Lower lobe of right lung (tissue), 2 donors: ENCODE data around the gene VSTM4. TPM values are rescaled to one million over a fixed set of nuclear protein-coding genes. Genes with fewer than 3 reads are reported as not detected.

Experiments used
- ATAC-seq, 2 donors: fragments of 200-7000 bp; cut with Tn5 transposase; one replicate each; pipeline ENCODE4 v1.9.1; 2020 to 2022; ENCODE audit warnings: mild to moderate bottlenecking in 2 of 2, moderate library complexity in 2 of 2
- DNase-seq: peaks from one replicate; pipeline ENCODE4 v3.0.0-alpha.2; 2020
- H3K27ac ChIP-seq: fragments of 200-600 bp; one replicate; pipeline ENCODE4 v1.8.0; 2022
- H3K27me3 ChIP-seq: fragments of 200-600 bp; one replicate; pipeline ENCODE4 v1.8.0; 2022; ENCODE audit warnings: low read depth
- H3K36me3 ChIP-seq: fragments of 200-600 bp; one replicate; pipeline ENCODE4 v1.8.0; 2022; ENCODE audit warnings: mild to moderate bottlenecking
- H3K4me1 ChIP-seq: fragments of 200-600 bp; one replicate; pipeline ENCODE4 v1.8.0; 2022
- H3K4me3 ChIP-seq: fragments of 200-600 bp; one replicate; pipeline ENCODE4 v1.8.0; 2022; ENCODE audit warnings: mild to moderate bottlenecking
- H3K9me3 ChIP-seq: fragments of 200-600 bp; one replicate; pipeline ENCODE4 v1.8.0; 2022
- CTCF ChIP-seq: fragments of 200-600 bp; IDR thresholded peaks from one replicate; pipeline ENCODE4 v1.8.0; 2022; ENCODE audit warnings: antibody characterized with exemption, mild to moderate bottlenecking
- intact Hi-C: fragments of 100-400 bp; cut with DNase I; formaldehyde crosslinking; loops from one replicate; pipeline ENCODE4 v1.11.0; 2022
- total RNA-seq: library from RNA; stranded (reverse); fragmentation: NEBNext Ultra II Directional; extraction: Animal tissue kit (Norgen Biotek cat#: 25700); gene quantifications from one replicate; pipeline ENCODE4 v1.2.1, GENCODE V29; 2021
- donor health status: DM: no; HTN: yes; CAD: no; lungs with severe emphysema.

The VSTM4 gene
- total RNA-seq, 1 donor from 2014 or later = 18.7 TPM

- Histone ChIP-seq H3K36me3 (no peaks in the 10 kb centered on the region), H3K4me1 (no peaks in the 10 kb centered on the region), H3K9me3 (no peaks in the 10 kb centered on the region), H3K4me3 (no peak overlapping the region), H3K27ac (no peak overlapping the region), H3K27me3 (no peaks in the 10 kb centered on the region)
- TF ChIP-seq CTCF = no peak
- DNase-seq (no peak), ATAC-seq (no peak)
- intact Hi-C loops = no loop called here
Measured at GRCh38 chr10:49039409-49039808, 75.9 kb downstream of the VSTM4 start.

DNA sequence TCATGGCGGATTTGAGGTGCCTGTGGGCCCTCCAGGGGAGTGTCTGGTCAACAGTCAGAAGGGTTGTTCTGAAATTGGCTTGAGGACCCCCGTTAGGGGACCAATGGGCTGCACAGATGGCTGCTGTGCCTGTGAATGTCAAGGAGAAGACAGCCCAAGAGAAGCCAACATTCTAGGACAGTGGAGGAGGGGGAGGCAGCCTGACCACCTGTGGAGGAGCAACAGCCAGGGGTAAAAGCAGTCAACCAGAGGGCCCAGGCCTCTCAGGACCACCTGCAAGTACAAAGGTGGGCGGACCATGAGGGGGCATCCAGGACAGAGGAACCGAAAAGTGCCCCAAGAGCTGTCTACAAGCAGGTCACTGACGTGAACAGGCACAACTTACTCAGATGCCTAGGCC lies 76.6 kb downstream of the VSTM4 start:
- Histone ChIP-seq H3K27ac (no peak overlapping the region), H3K9me3 (no peaks in the 10 kb centered on the region), H3K27me3 (no peaks in the 10 kb centered on the region), H3K4me3 (no peak overlapping the region), H3K36me3 (no peaks in the 10 kb centered on the region), H3K4me1 (no peaks in the 10 kb centered on the region)
- intact Hi-C loops = no loop called here
- TF ChIP-seq CTCF = no peak
- DNase-seq (no peak), ATAC-seq (no peak)

GRCh38 chr10:49037187-49037586 lies 78.1 kb downstream of the VSTM4 start:
- no peak overlapping the region for H3K27ac ChIP-seq

DNA sequence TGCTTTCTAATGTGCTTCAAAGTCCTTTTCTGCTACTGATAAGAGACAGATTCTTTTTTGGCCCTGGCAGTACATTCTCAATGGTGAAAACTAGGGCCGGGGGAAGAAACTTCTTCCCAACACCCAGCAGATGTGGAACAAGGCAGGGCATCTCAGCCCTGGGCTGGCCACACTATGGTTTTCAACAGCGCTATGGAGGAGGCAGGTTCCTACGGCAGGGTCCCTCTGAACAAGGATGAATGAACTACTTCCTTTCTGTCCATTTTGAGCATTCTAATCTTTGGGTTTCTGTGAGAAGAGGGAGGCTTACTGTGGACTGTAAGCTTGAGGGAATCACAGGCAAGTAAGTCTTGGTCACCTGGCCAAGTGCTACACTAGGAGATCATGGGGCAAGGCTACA lies 78.7 kb downstream of the VSTM4 start:
- ATAC-seq (no peak), DNase-seq (no peak)
- intact Hi-C loops = no loop called here
- no peak for TF ChIP-seq CTCF
- Histone ChIP-seq H3K4me3 (no peak overlapping the region), H3K27ac (no peak overlapping the region), H3K9me3 (no peaks in the 10 kb centered on the region), H3K27me3 (no peaks in the 10 kb centered on the region), H3K36me3 (no peaks in the 10 kb centered on the region), H3K4me1 (no peaks in the 10 kb centered on the region)

More at GRCh38 chr10:49037187-49037586, 78.1 kb downstream of the VSTM4 start:
- Histone ChIP-seq H3K4me1 (no peaks in the 10 kb centered on the region), H3K9me3 (no peaks in the 10 kb centered on the region), H3K36me3 (no peaks in the 10 kb centered on the region), H3K27me3 (no peaks in the 10 kb centered on the region), H3K4me3 (no peak overlapping the region)
- TF ChIP-seq CTCF = no peak
- intact Hi-C loops = no loop called here
- no peak for ATAC-seq
- DNase-seq = no peak

GRCh38 chr10:49035920-49036319 lies 79.4 kb downstream of the VSTM4 start:
- no peak for TF ChIP-seq CTCF
- H3K4me1 ChIP-seq = no peaks in the 10 kb centered on the region
- H3K27me3 ChIP-seq = no peaks in the 10 kb centered on the region
- H3K36me3 ChIP-seq = no peaks in the 10 kb centered on the region
- no peak overlapping the region for H3K27ac ChIP-seq
- ATAC-seq = no peak
- H3K9me3 ChIP-seq = no peaks in the 10 kb centered on the region
- DNase-seq = no peak
- intact Hi-C loops = no loop called here
- H3K4me3 ChIP-seq = no peak overlapping the region

DNA sequence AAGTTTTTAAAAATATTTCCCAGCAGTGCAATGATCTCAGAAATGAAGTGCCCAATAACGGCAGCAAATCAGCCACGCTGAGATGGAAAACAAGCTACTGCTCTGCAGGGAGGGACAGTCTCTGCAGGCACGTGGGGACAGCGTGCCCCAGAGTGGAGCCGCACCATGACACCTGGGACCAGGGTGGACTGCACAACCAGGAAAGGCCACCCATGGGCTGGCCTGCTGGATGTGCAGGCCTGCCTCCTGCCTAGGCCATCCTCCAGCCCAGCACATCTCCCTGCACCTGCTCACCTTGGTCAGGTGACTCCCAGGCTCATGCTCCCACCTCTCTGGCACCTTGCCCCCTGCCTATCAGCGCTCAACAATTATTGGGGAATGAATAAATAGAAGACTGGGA lies 80.4 kb downstream of the VSTM4 start:
- TF ChIP-seq CTCF = no peak
- Histone ChIP-seq H3K27ac (no peak overlapping the region), H3K4me3 (no peak overlapping the region), H3K9me3 (no peaks in the 10 kb centered on the region), H3K36me3 (no peaks in the 10 kb centered on the region), H3K27me3 (no peaks in the 10 kb centered on the region), H3K4me1 (no peaks in the 10 kb centered on the region)
- ATAC-seq (no peak), DNase-seq (no peak)
- intact Hi-C loops = no loop called here
